Measurements from ENCODE around the gene MACROD2.

The MACROD2 gene

GRCh38 chr20:15895126-15895525, 1899.8 kb downstream of the MACROD2 start:
- no peaks in the 10 kb centered on the region for H3K36me3 ChIP-seq
- DNase-seq = no peak
- no peak overlapping the region for H3K4me3 ChIP-seq (ENCODE audit: low read depth, low read length)
- peaks cover 3% of the 10 kb centered on the region; the same call in 1 of the 2 replicates for H3K4me1 ChIP-seq
- H3K9me3 ChIP-seq = no peaks in the 10 kb centered on the region
- no peaks in the 10 kb centered on the region for H3K27me3 ChIP-seq
- TF ChIP-seq CTCF (IDR thresholded peaks at IDR 0.05; ENCODE audit: low read depth, low read length) = no peak

GRCh38 chr20:15895560-15896084, 1900.3 kb downstream of the MACROD2 start:
- H3K4me1 ChIP-seq = peaks cover 6% of the 10 kb centered on the region; the same call in 1 of the 2 replicates
- no peak overlapping the region for H3K4me3 ChIP-seq (ENCODE audit: low read depth, low read length)
- no peak for TF ChIP-seq CTCF (IDR thresholded peaks at IDR 0.05; ENCODE audit: low read depth, low read length)
- no peak for DNase-seq
- no peaks in the 10 kb centered on the region for H3K9me3 ChIP-seq
- H3K27me3 ChIP-seq = no peaks in the 10 kb centered on the region
- H3K36me3 ChIP-seq = no peaks in the 10 kb centered on the region

GRCh38 chr20:15899967-15900366, 1904.7 kb downstream of the MACROD2 start:
- no peak for TF ChIP-seq CTCF (IDR thresholded peaks at IDR 0.05; ENCODE audit: low read depth, low read length)
- Histone ChIP-seq H3K36me3 (no peaks in the 10 kb centered on the region), H3K4me3 (ENCODE audit: low read depth, low read length) (no peak overlapping the region), H3K9me3 (no peaks in the 10 kb centered on the region), H3K27me3 (no peaks in the 10 kb centered on the region), H3K4me1 (peaks cover 6% of the 10 kb centered on the region; the same call in 1 of the 2 replicates)
- no peak for DNase-seq

GRCh38 chr20:15900443-15900842, 1905.1 kb downstream of the MACROD2 start:
- peaks cover 6% of the 10 kb centered on the region; the same call in 1 of the 2 replicates for H3K4me1 ChIP-seq
- no peak for DNase-seq
- no peaks in the 10 kb centered on the region for H3K36me3 ChIP-seq
- no peaks in the 10 kb centered on the region for H3K27me3 ChIP-seq
- no peaks in the 10 kb centered on the region for H3K9me3 ChIP-seq
- H3K4me3 ChIP-seq (ENCODE audit: low read depth, low read length) = no peak overlapping the region
- no peak for TF ChIP-seq CTCF (IDR thresholded peaks at IDR 0.05; ENCODE audit: low read depth, low read length)

- Histone ChIP-seq H3K4me3 (ENCODE audit: low read depth, low read length) (no peak overlapping the region), H3K27me3 (no peaks in the 10 kb centered on the region), H3K36me3 (no peaks in the 10 kb centered on the region), H3K4me1 (peaks cover 6% of the 10 kb centered on the region; the same call in 1 of the 2 replicates), H3K9me3 (no peaks in the 10 kb centered on the region)
- TF ChIP-seq CTCF (IDR thresholded peaks at IDR 0.05; ENCODE audit: low read depth, low read length) = peak; percentile 89
- DNase-seq = peak; percentile 75
Observed at GRCh38 chr20:15902493-15902892, 1907.2 kb downstream of the MACROD2 start.

- H3K4me3 ChIP-seq (ENCODE audit: low read depth, low read length) = no peak overlapping the region
- H3K4me1 ChIP-seq = no peaks in the 10 kb centered on the region
- TF ChIP-seq CTCF (IDR thresholded peaks at IDR 0.05; ENCODE audit: low read depth, low read length) = no peak
- no peaks in the 10 kb centered on the region for H3K27me3 ChIP-seq
- H3K36me3 ChIP-seq = no peaks in the 10 kb centered on the region
- DNase-seq = no peak
- no peaks in the 10 kb centered on the region for H3K9me3 ChIP-seq
Observed at GRCh38 chr20:15905661-15906060, 1910.3 kb downstream of the MACROD2 start.
